Putamen (tissue), 1 donor: ENCODE measurements around the gene ATP1A2.

Experiments used
- DNase-seq: peaks from one replicate; pipeline ENCODE4 v3.0.0-alpha.2; 2016; ENCODE audit warnings: low spot score

ATP1A2 gene

GRCh38 chr1:160115545-160116282, at the start of gene ATP1A2:
Gene ATP1A2, plus strand, starts transcription at chr1:160115759. Its CDS starts 103 bp downstream, at chr1:160115862.
- DNase-seq, result no peak

- DNase-seq, result no peak
Measured at GRCh38 chr1:160066829-160067745, 48.5 kb upstream of the ATP1A2 start.

- DNase-seq, result peak; percentile 98
Measured at GRCh38 chr1:160068225-160068624, 47.3 kb upstream of the ATP1A2 start.

GRCh38 chr1:160069460-160070231, 45.9 kb upstream of the ATP1A2 start, which contains the start of gene KCNJ10:
Gene KCNJ10, minus strand, starts transcription at chr1:160070160. Its CDS starts 27,628 bp downstream, at chr1:160042532.
- DNase-seq, result no peak

GRCh38 chr1:160070243-160071163, 45.1 kb upstream of the ATP1A2 start:
- peak; percentile 95 for DNase-seq

GRCh38 chr1:160071289-160071688, 44.3 kb upstream of the ATP1A2 start:
- no peak for DNase-seq

GRCh38 chr1:160074865-160075264, 40.7 kb upstream of the ATP1A2 start:
- DNase-seq, result no peak

GRCh38 chr1:160075836-160076235, 39.7 kb upstream of the ATP1A2 start:
- DNase-seq, result no peak

- no peak for DNase-seq
Measured at GRCh38 chr1:160076295-160076694, 39.3 kb upstream of the ATP1A2 start.

GRCh38 chr1:160077486-160077885, 38.1 kb upstream of the ATP1A2 start:
- DNase-seq, result no peak

- peak; percentile 82 for DNase-seq
Measured at GRCh38 chr1:160078512-160079195, 36.9 kb upstream of the ATP1A2 start.

- no peak for DNase-seq
Measured at GRCh38 chr1:160079448-160079847, 36.1 kb upstream of the ATP1A2 start.

- DNase-seq, result no peak
Measured at GRCh38 chr1:160080381-160081100, 35.0 kb upstream of the ATP1A2 start.

GRCh38 chr1:160081261-160081936, 34.2 kb upstream of the ATP1A2 start, which contains the start of gene KCNJ9:
Gene KCNJ9, plus strand, starts transcription at chr1:160081538. Its CDS starts 2,493 bp downstream, at chr1:160084031.
- peak; percentile 92 for DNase-seq

GRCh38 chr1:160082487-160082886, 33.1 kb upstream of the ATP1A2 start:
- no peak for DNase-seq

- DNase-seq, result no peak
Measured at GRCh38 chr1:160082926-160083325, 32.6 kb upstream of the ATP1A2 start.

GRCh38 chr1:160083968-160084770, 31.4 kb upstream of the ATP1A2 start:
- DNase-seq, result no peak

GRCh38 chr1:160084771-160085321, 30.7 kb upstream of the ATP1A2 start:
- DNase-seq, result no peak
